ENCODE results near the gene MAP2K1. TPM values are rescaled to one million over a fixed set of nuclear protein-coding genes. Genes with fewer than 3 reads are reported as not detected.

MAP2K1 gene
- polyA plus RNA-seq, 1 of the 3 experiments (the other 2 are of a cell fraction), result 21.8 TPM

- peaks cover 0 to 4% of the 10 kb centered on the region in 2 experiments for H3K36me3 ChIP-seq (replicated peaks in 1 of 2; ENCODE audit: control insufficient read depth in 1 of 2, insufficient read depth in 2 of 2, low read length in 1 of 2)
- 0 out of 2 replicates have a peak overlapping the region, but pooled peaks have one; percentile 86 for H2AFZ ChIP-seq (ENCODE audit: low read depth)
- peak overlapping the region; percentile 74 to 92 for H3K4me3 ChIP-seq (ENCODE audit: low read depth in 2 of 2, low read length in 1 of 2)
- H3K79me2 ChIP-seq (ENCODE audit: insufficient read depth), result peaks cover 68% of the 10 kb centered on the region
- H3K4me1 ChIP-seq (ENCODE audit: control insufficient read depth in 1 of 2, insufficient read depth in 2 of 2, low read depth in 1 of 2, low read length in 1 of 2), result peaks cover 6 to 9% of the 10 kb centered on the region in 2 experiments; a peak in 3 of 4 replicates
- no peaks in the 10 kb centered on the region for H3K9me2 ChIP-seq
- DNase-seq, result no peak
- peaks cover 17% of the 10 kb centered on the region for H3F3A ChIP-seq (replicated peaks; ENCODE audit: insufficient read depth)
- no peaks in the 10 kb centered on the region for H3K9me3 ChIP-seq
- H3K27ac ChIP-seq (ENCODE audit: low read depth in 2 of 2, low read length in 1 of 2), result peak overlapping the region in 1 of 2 experiments; percentile 78; a peak in 2 of 4 replicates
- ChIA-PET POLR2A (interaction anchor here (3.5 kb wide), 1 partner anchor 110 kb away, joined by 21 read pairs; the partner anchor contains the start of gene SNAPC5), CTCF (interaction anchor here (0.7 to 3.9 kb wide), 19 partner anchors 8 to 111 kb away, joined by 3 to 51 read pairs (median 4); partner anchors contain the start of genes SNAPC5 and TIPIN)
- H3K9ac ChIP-seq, result peak overlapping the region; percentile 79
- peaks cover 29% of the 10 kb centered on the region for H4K20me1 ChIP-seq (ENCODE audit: insufficient read depth)
- WGBS (ENCODE audit: low lambda C conversion rate), result 3% methylated on average over 3 of the region's 3 CpGs
- H3K4me2 ChIP-seq, result peak overlapping the region; percentile 85
- TF ChIP-seq, protein P1, sequence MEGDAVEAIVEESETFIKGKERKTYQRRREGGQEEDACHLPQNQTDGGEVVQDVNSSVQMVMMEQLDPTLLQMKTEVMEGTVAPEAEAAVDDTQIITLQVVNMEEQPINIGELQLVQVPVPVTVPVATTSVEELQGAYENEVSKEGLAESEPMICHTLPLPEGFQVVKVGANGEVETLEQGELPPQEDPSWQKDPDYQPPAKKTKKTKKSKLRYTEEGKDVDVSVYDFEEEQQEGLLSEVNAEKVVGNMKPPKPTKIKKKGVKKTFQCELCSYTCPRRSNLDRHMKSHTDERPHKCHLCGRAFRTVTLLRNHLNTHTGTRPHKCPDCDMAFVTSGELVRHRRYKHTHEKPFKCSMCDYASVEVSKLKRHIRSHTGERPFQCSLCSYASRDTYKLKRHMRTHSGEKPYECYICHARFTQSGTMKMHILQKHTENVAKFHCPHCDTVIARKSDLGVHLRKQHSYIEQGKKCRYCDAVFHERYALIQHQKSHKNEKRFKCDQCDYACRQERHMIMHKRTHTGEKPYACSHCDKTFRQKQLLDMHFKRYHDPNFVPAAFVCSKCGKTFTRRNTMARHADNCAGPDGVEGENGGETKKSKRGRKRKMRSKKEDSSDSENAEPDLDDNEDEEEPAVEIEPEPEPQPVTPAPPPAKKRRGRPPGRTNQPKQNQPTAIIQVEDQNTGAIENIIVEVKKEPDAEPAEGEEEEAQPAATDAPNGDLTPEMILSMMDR (IDR thresholded peaks at IDR 0.05), result no peak
- TF ChIP-seq FOXM1 (IDR thresholded peaks at IDR 0.05; ENCODE audit: low read depth) (no peak), NFIC (IDR thresholded peaks at IDR 0.05; ENCODE audit: borderline replicate concordance) (no peak)
- no peaks in the 10 kb centered on the region for H3K27me3 ChIP-seq (ENCODE audit: insufficient read depth)
Measured at GRCh38 chr15:66388043-66388363, 1.3 kb downstream of the MAP2K1 start.

DNA sequence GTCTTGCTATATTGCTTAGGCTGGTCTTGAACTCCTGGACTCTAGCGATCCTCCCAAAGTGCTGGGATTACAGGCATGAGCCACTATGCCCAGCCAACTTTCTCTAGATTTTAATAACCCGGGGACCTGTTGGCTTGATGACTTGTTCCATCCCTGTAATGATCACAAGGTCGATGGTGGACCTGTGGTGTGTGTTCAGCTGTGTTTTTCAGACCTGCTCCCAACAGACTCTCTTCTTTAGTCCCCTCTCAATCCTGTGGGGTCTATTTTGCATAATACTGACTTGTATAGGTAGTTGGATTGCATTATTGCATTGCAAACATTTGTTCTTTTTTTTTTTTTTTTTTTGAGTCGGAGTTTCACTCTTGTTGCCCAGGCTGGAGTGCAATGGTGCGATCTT lies 1.9 kb downstream of the MAP2K1 start:
- ChIA-PET POLR2A (interaction anchor here (3.5 kb wide), 1 partner anchor 109 kb away, joined by 21 read pairs; the partner anchor contains the start of gene SNAPC5), CTCF (interaction anchor here (0.9 to 3.9 kb wide), 12 partner anchors 9 to 110 kb away, joined by 3 to 51 read pairs (median 6); partner anchors contain the start of genes SNAPC5 and TIPIN)
- Histone ChIP-seq H3K4me2 (peak overlapping the region; percentile 85), H3K36me3 (replicated peaks in 1 of 2; ENCODE audit: control insufficient read depth in 1 of 2, insufficient read depth in 2 of 2, low read length in 1 of 2) (peaks cover 0 to 4% of the 10 kb centered on the region in 2 experiments), H3F3A (replicated peaks; ENCODE audit: insufficient read depth) (peaks cover 17% of the 10 kb centered on the region), H3K4me3 (ENCODE audit: low read depth in 2 of 2, low read length in 1 of 2) (peak overlapping the region in 1 of 2 experiments; percentile 92; a peak in 2 of 4 replicates), H2AFZ (ENCODE audit: low read depth) (no peak overlapping the region), H3K79me2 (ENCODE audit: insufficient read depth) (peaks cover 73% of the 10 kb centered on the region), H3K27me3 (ENCODE audit: insufficient read depth) (no peaks in the 10 kb centered on the region), H3K27ac (ENCODE audit: low read depth in 2 of 2, low read length in 1 of 2) (no peak overlapping the region), H3K9ac (no peak overlapping the region), H3K9me3 (no peaks in the 10 kb centered on the region), H3K9me2 (no peaks in the 10 kb centered on the region), H4K20me1 (ENCODE audit: insufficient read depth) (peaks cover 34% of the 10 kb centered on the region), H3K4me1 (ENCODE audit: control insufficient read depth in 1 of 2, insufficient read depth in 2 of 2, low read depth in 1 of 2, low read length in 1 of 2) (peaks cover 6 to 9% of the 10 kb centered on the region in 2 experiments; a peak in 3 of 4 replicates)
- no peak for DNase-seq
- TF ChIP-seq, protein P2, sequence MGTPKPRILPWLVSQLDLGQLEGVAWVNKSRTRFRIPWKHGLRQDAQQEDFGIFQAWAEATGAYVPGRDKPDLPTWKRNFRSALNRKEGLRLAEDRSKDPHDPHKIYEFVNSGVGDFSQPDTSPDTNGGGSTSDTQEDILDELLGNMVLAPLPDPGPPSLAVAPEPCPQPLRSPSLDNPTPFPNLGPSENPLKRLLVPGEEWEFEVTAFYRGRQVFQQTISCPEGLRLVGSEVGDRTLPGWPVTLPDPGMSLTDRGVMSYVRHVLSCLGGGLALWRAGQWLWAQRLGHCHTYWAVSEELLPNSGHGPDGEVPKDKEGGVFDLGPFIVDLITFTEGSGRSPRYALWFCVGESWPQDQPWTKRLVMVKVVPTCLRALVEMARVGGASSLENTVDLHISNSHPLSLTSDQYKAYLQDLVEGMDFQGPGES (IDR thresholded peaks at IDR 0.05; ENCODE audit: low read depth, low read length), result no peak
- TF ChIP-seq, protein P3, sequence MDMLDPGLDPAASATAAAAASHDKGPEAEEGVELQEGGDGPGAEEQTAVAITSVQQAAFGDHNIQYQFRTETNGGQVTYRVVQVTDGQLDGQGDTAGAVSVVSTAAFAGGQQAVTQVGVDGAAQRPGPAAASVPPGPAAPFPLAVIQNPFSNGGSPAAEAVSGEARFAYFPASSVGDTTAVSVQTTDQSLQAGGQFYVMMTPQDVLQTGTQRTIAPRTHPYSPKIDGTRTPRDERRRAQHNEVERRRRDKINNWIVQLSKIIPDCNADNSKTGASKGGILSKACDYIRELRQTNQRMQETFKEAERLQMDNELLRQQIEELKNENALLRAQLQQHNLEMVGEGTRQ (IDR thresholded peaks at IDR 0.05; ENCODE audit: borderline replicate concordance, low read depth, low read length), result no peak
- TF ChIP-seq MEF2A (IDR thresholded peaks at IDR 0.05; ENCODE audit: borderline replicate concordance, low read depth) (no peak), TAF1 (IDR thresholded peaks at IDR 0.05; ENCODE audit: borderline replicate concordance, low read depth, low read length) (no peak), ELF1 (IDR thresholded peaks at IDR 0.05) (no peak), RFX5 (IDR thresholded peaks at IDR 0.05; ENCODE audit: low read length) (no peak)
- WGBS (ENCODE audit: low lambda C conversion rate), result 89% methylated on average over 5 of the region's 5 CpGs

Measured in SK-N-SH (cell line).